OCI-LY3 (cell line): ENCODE results near the gene IGFL3.

Experiments used
- H2AFZ ChIP-seq: fragments of 200-600, 300-600 bp; shearing (Covaris generic); 2 replicates; pipeline ENCODE4 v1.6.0; 2014; ENCODE audit warnings: antibody characterized with exemption, low read depth, low read length
- H3K27ac ChIP-seq: fragments of 200-600, 300-600 bp; sonication (generic); 2 replicates; pipeline ENCODE4 v1.5.1; 2014; ENCODE audit warnings: mild to moderate bottlenecking, low read length, moderate library complexity, mixed read lengths
- H3K27me3 ChIP-seq: fragments of 200-600, 300-600 bp; sonication (generic); 2 replicates; pipeline ENCODE4 v1.6.1; 2014; ENCODE audit warnings: low read depth, low read length, mixed read lengths
- H3K36me3 ChIP-seq: fragments of 200-600, 300-600 bp; sonication (generic); replicated peaks from 2 replicates; pipeline ENCODE3; 2014; ENCODE audit warnings: low read depth, low read length, mixed read lengths
- H3K4me1 ChIP-seq: fragments of 300-600, 200-600 bp; sonication (generic); 2 replicates; pipeline ENCODE4 v1.6.1; 2014; ENCODE audit warnings: low read length, mixed read lengths
- H3K4me2 ChIP-seq: fragments of 200-600, 300-600 bp; sonication (generic); 2 replicates; pipeline ENCODE4 v1.6.1; 2014; ENCODE audit warnings: low read length, mixed read lengths
- H3K4me3 ChIP-seq: fragments of 300-600, 200-600 bp; sonication (generic); 2 replicates; pipeline ENCODE4 v1.5.1; 2014; ENCODE audit warnings: antibody characterized with exemption, mild to moderate bottlenecking, low read length, moderate library complexity
- H3K79me2 ChIP-seq: fragments of 300-600, 200-600 bp; shearing (Covaris generic); 2 replicates; pipeline ENCODE4 v1.6.1; 2014; ENCODE audit warnings: mild to moderate bottlenecking, low read length, mixed read lengths
- H3K9ac ChIP-seq: fragments of 300-600, 200-600 bp; shearing (Covaris generic); 2 replicates; pipeline ENCODE4 v1.6.0; 2014; ENCODE audit warnings: mild to moderate bottlenecking, low read length, moderate library complexity
- H3K9me3 ChIP-seq: fragments of 200-600, 300-600 bp; shearing (Covaris generic); 2 replicates; pipeline ENCODE4 v1.6.1; 2014; ENCODE audit warnings: low read length, mixed read lengths; ENCODE audit not compliant: insufficient read depth
- H4K20me1 ChIP-seq: fragments of 200-600, 300-600 bp; sonication (generic); 2 replicates; pipeline ENCODE4 v1.6.1; 2016; ENCODE audit warnings: low read length, mixed read lengths; ENCODE audit not compliant: insufficient read depth
- EZH2phosphoT487 ChIP-seq: fragments of 200-600 bp; shearing (Covaris generic); IDR thresholded peaks from 2 replicates; pipeline ENCODE4 v1.6.1; 2018; ENCODE audit warnings: antibody characterized with exemption, mixed run types, low read depth
- TF ChIP-seq, protein P1 (sequence below): fragments of 200-600, 300-600 bp; sonication (generic); IDR thresholded peaks from 2 replicates; pipeline ENCODE4 v1.5.1; 2014; ENCODE audit warnings: antibody characterized with exemption, low read length, low read depth

The IGFL3 gene

DNA sequence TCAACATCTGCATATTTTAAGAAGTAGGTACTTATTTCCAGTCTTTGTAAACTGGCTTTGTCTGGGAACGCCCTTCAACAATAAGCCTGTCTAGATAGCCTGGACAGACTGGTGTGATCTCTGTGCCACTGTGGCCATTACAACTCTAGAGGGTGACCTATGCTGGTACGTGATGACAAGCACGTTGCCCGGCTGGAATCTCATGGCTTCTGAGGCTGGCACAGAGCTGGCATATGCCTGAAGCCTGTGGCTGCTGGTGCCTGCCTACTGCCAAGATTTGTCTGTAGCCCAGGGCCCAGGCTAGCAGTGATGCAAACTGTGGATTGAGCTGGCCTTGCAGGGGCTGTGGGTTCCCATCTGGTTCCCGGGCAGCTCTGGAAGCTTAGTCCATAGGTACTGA, 34.0 kb downstream of the IGFL3 start:
- no peak for TF ChIP-seq EZH2phosphoT487
- TF ChIP-seq, protein P1, sequence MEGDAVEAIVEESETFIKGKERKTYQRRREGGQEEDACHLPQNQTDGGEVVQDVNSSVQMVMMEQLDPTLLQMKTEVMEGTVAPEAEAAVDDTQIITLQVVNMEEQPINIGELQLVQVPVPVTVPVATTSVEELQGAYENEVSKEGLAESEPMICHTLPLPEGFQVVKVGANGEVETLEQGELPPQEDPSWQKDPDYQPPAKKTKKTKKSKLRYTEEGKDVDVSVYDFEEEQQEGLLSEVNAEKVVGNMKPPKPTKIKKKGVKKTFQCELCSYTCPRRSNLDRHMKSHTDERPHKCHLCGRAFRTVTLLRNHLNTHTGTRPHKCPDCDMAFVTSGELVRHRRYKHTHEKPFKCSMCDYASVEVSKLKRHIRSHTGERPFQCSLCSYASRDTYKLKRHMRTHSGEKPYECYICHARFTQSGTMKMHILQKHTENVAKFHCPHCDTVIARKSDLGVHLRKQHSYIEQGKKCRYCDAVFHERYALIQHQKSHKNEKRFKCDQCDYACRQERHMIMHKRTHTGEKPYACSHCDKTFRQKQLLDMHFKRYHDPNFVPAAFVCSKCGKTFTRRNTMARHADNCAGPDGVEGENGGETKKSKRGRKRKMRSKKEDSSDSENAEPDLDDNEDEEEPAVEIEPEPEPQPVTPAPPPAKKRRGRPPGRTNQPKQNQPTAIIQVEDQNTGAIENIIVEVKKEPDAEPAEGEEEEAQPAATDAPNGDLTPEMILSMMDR, result no peak
- H3K27me3 ChIP-seq, result peaks cover 10% of the 10 kb centered on the region; the same call in 1 of the 2 replicates
- no peaks in the 10 kb centered on the region for H3K79me2 ChIP-seq
- H3K9ac ChIP-seq, result no peak overlapping the region
- peaks cover 33% of the 10 kb centered on the region; the same call in 1 of the 2 replicates for H3K9me3 ChIP-seq
- H2AFZ ChIP-seq, result no peak overlapping the region
- H3K4me1 ChIP-seq, result no peaks in the 10 kb centered on the region
- H3K4me2 ChIP-seq, result no peak overlapping the region
- H3K4me3 ChIP-seq, result no peak overlapping the region
- no peaks in the 10 kb centered on the region for H4K20me1 ChIP-seq
- H3K27ac ChIP-seq, result no peak overlapping the region
- no peaks in the 10 kb centered on the region for H3K36me3 ChIP-seq

DNA sequence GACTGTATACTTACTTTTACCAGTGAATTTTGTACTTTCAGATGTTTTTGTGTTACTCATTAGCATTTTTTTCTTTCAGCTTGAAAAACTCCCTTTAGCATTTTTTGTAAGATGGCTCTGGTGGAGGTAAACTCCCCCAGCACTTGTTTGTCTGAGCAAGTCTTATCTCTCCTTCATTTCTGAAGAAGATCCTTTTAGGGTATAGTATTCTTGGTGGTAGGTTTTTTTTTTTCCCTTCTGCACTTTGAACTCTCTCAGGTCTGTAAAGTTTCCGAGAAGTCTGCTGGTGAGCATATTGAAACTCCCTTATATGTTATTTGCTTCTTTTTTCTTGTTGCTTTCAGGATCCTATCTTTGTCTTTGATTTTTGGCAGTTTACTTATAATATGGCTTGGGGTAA, 35.1 kb downstream of the IGFL3 start:
- peaks cover 12% of the 10 kb centered on the region; the same call in 1 of the 2 replicates for H3K27me3 ChIP-seq
- H3K4me3 ChIP-seq, result no peak overlapping the region
- TF ChIP-seq EZH2phosphoT487, result no peak
- TF ChIP-seq, protein P1, result no peak
- H4K20me1 ChIP-seq, result no peaks in the 10 kb centered on the region
- peaks cover 39% of the 10 kb centered on the region; the same call in 1 of the 2 replicates for H3K9me3 ChIP-seq
- no peaks in the 10 kb centered on the region for H3K79me2 ChIP-seq
- H3K9ac ChIP-seq, result no peak overlapping the region
- no peaks in the 10 kb centered on the region for H3K36me3 ChIP-seq
- no peaks in the 10 kb centered on the region for H3K4me1 ChIP-seq
- H2AFZ ChIP-seq, result no peak overlapping the region
- no peak overlapping the region for H3K27ac ChIP-seq
- no peak overlapping the region for H3K4me2 ChIP-seq

DNA sequence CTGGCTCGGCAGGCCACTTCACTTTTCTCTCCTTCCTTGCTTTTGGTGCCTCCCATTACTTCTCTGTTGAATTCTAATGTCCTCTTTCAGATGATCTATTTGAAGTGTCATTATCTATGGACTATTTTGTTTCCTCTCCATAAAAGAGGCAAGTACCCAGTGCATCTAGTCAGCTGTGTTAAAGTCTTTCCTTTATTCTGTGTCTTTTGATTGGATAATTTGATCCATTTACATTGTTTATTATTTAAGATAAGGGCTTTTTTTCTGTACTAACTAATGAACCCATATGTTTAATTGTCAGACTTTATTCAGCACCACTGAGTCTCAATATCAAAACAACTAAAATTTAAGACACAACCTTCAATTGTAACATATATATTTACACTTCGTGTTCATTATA, 36.4 kb downstream of the IGFL3 start:
- Histone ChIP-seq H3K4me1 (no peaks in the 10 kb centered on the region), H2AFZ (no peak overlapping the region), H3K27ac (no peak overlapping the region), H3K79me2 (no peaks in the 10 kb centered on the region), H4K20me1 (no peaks in the 10 kb centered on the region), H3K36me3 (no peaks in the 10 kb centered on the region), H3K4me3 (no peak overlapping the region), H3K9ac (no peak overlapping the region), H3K4me2 (no peak overlapping the region), H3K27me3 (peaks cover 12% of the 10 kb centered on the region; the same call in 1 of the 2 replicates), H3K9me3 (peaks cover 39% of the 10 kb centered on the region; the same call in 1 of the 2 replicates)
- TF ChIP-seq, protein P1, result no peak
- TF ChIP-seq EZH2phosphoT487, result no peak

DNA sequence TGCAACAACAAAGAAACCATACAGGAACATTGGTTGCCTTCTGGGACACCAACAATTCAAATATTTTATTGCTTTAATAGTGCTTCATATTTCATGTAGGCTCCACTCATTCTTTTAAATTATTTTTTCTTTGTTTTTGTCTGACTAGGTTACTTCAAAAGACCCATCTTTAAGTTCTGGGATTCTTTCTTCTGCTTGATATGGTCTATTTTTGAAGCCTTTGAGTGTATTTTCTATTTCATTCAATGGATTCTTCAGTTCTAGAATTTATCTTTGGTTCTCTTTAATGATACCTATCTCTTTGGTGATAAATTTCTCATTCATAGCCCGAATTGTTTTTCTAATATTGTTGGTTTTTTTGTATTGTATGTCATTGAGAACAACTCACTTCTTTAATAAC, 38.6 kb downstream of the IGFL3 start:
- no peaks in the 10 kb centered on the region for H3K36me3 ChIP-seq
- H3K4me1 ChIP-seq, result no peaks in the 10 kb centered on the region
- no peak overlapping the region for H3K9ac ChIP-seq
- H3K27me3 ChIP-seq, result peaks cover 21% of the 10 kb centered on the region
- peaks cover 39% of the 10 kb centered on the region; the same call in 1 of the 2 replicates for H3K9me3 ChIP-seq
- no peaks in the 10 kb centered on the region for H4K20me1 ChIP-seq
- H3K4me2 ChIP-seq, result no peak overlapping the region
- no peak overlapping the region for H3K4me3 ChIP-seq
- H3K79me2 ChIP-seq, result no peaks in the 10 kb centered on the region
- TF ChIP-seq EZH2phosphoT487, result no peak
- H2AFZ ChIP-seq, result no peak overlapping the region
- no peak overlapping the region for H3K27ac ChIP-seq

DNA sequence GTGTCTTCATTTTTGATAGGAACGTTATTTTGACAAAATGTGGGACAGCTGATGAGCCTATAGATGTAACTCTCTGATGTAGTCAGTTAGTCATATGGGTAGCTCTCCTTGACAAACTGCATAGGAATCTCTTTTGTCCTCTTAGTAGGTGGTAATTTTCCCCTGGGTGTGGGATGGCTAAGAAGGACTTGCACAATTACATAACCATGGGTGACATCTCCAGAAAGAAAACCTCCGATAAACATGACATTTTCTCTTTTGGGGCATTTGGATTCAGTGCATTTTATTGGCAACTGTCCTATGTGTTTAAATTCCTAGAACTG, 41.8 kb downstream of the IGFL3 start:
- no peak for TF ChIP-seq EZH2phosphoT487
- TF ChIP-seq, protein P1, result no peak
- Histone ChIP-seq H4K20me1 (no peaks in the 10 kb centered on the region), H3K4me1 (no peaks in the 10 kb centered on the region), H3K9me3 (peaks cover 23% of the 10 kb centered on the region; the same call in 1 of the 2 replicates), H3K4me3 (no peak overlapping the region), H3K4me2 (no peak overlapping the region), H3K27ac (no peak overlapping the region), H2AFZ (no peak overlapping the region), H3K36me3 (no peaks in the 10 kb centered on the region), H3K79me2 (no peaks in the 10 kb centered on the region), H3K27me3 (peaks cover 26% of the 10 kb centered on the region), H3K9ac (no peak overlapping the region)
